GM15510 (cell line): ENCODE measurements around the gene DPP10.

Experiments
- POLR2A ChIP-seq: IDR thresholded peaks from 3 replicates; pipeline ENCODE4 v1.6.1; 2011; ENCODE audit warnings: borderline replicate concordance; ENCODE audit not compliant: insufficient read length; ENCODE audit errors: extremely low read depth

DPP10 gene

GRCh38 chr2:115443539-115444185 lies 1001.2 kb downstream of the DPP10 start:
- no peak for TF ChIP-seq POLR2A

- no peak for TF ChIP-seq POLR2A
These were observed 1017.6 kb downstream of the DPP10 start for GRCh38 chr2:115460008-115460407.

GRCh38 chr2:115480741-115481140 lies 1038.3 kb downstream of the DPP10 start:
- TF ChIP-seq POLR2A, result no peak

- no peak for TF ChIP-seq POLR2A
These were observed 1039.4 kb downstream of the DPP10 start for GRCh38 chr2:115481842-115482241.

- no peak for TF ChIP-seq POLR2A
These were observed 1041.2 kb downstream of the DPP10 start for GRCh38 chr2:115483666-115484065.

GRCh38 chr2:115484486-115484885 lies 1042.0 kb downstream of the DPP10 start:
- TF ChIP-seq POLR2A, result no peak

- TF ChIP-seq POLR2A, result no peak
These were observed 1042.5 kb downstream of the DPP10 start for GRCh38 chr2:115484983-115485382.

- no peak for TF ChIP-seq POLR2A
These were observed 1048.8 kb downstream of the DPP10 start for GRCh38 chr2:115491186-115491793.

- no peak for TF ChIP-seq POLR2A
These were observed 1062.9 kb downstream of the DPP10 start for GRCh38 chr2:115505331-115505730.

- no peak for TF ChIP-seq POLR2A
These were observed 1078.3 kb downstream of the DPP10 start for GRCh38 chr2:115520727-115521126.

GRCh38 chr2:115524452-115524851 lies 1082.0 kb downstream of the DPP10 start:
- no peak for TF ChIP-seq POLR2A

GRCh38 chr2:115529627-115530026 lies 1087.2 kb downstream of the DPP10 start:
- TF ChIP-seq POLR2A, result no peak

- TF ChIP-seq POLR2A, result no peak
These were observed 1090.6 kb downstream of the DPP10 start for GRCh38 chr2:115533081-115533480.

GRCh38 chr2:115541814-115542213 lies 1099.4 kb downstream of the DPP10 start:
- TF ChIP-seq POLR2A, result no peak

- no peak for TF ChIP-seq POLR2A
These were observed 1099.9 kb downstream of the DPP10 start for GRCh38 chr2:115542331-115542730.

GRCh38 chr2:115543024-115543423 lies 1100.6 kb downstream of the DPP10 start:
- TF ChIP-seq POLR2A, result no peak

GRCh38 chr2:115543461-115543860 lies 1101.0 kb downstream of the DPP10 start:
- no peak for TF ChIP-seq POLR2A

- no peak for TF ChIP-seq POLR2A
These were observed 1107.2 kb downstream of the DPP10 start for GRCh38 chr2:115549611-115550130.
